ENCODE data around the gene TENT4B. TPM values are rescaled to one million over a fixed set of nuclear protein-coding genes. Genes with fewer than 3 reads are reported as not detected.

TENT4B gene
- polyA plus RNA-seq, 2 of the 4 experiments (the other 2 are of a cell fraction): 12.2 to 19.4 TPM

DNA sequence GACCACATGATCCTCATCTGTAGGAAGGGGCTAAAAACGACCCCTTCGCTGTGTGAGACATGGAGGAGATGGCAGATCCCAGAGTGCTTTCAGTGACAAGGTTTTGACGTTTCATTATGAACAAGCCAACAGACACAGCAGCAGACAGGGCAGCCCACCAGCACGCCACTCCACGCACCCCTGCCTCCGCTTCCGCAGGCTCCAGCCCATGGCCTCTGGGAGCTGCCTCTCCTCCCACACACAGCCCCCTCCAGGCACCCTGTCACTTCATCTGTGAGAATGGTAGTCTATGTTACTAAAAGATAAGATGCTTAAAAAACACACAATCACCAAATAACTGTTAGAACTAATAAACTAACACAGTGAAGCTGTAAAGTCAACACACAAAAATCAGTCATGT lies 101.0 kb downstream of the TENT4B start:
- TF ChIP-seq RFX5 (IDR thresholded peaks at IDR 0.05): no peak
- no peak for TF ChIP-seq HDAC2 (IDR thresholded peaks at IDR 0.05)
- TF ChIP-seq, protein P1, sequence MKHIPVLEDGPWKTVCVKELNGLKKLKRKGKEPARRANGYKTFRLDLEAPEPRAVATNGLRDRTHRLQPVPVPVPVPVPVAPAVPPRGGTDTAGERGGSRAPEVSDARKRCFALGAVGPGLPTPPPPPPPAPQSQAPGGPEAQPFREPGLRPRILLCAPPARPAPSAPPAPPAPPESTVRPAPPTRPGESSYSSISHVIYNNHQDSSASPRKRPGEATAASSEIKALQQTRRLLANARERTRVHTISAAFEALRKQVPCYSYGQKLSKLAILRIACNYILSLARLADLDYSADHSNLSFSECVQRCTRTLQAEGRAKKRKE (CRISPR knock-in tag; IDR thresholded peaks at IDR 0.05; ENCODE audit: low read depth): no peak
- TF ChIP-seq HEYL (CRISPR knock-in tag; IDR thresholded peaks at IDR 0.05): no peak
- Histone ChIP-seq H3K4me3 (no peak overlapping the region), H3K9me3 (no peaks in the 10 kb centered on the region), H3K27ac (no peak overlapping the region), H3K4me1 (peaks cover 29% of the 10 kb centered on the region), H3K4me2 (no peak overlapping the region)
- ChIA-PET POLR2A (interaction anchor here (0.6 to 1.2 kb wide), 2 partner anchors 8 to 48 kb away, joined by 4 to 5 read pairs; no protein-coding TSS in a partner anchor), CTCF (interaction anchor here (1.0 kb wide), 1 partner anchor 9 kb away, joined by 4 read pairs; no protein-coding TSS in a partner anchor)
- DNase-seq (ENCODE audit: low read depth in 1 of 2, low spot score in 1 of 2): no peak
- 85% methylated on average over 7 of the region's 7 CpGs for WGBS (ENCODE audit: missing lambda C conversion rate)
- no peak for FAIRE-seq
- ATAC-seq: no peak

- DNase-seq (ENCODE audit: low read depth in 1 of 2, low spot score in 1 of 2) (no peak), FAIRE-seq (no peak), ATAC-seq (no peak)
- ChIA-PET POLR2A (no interaction called here), CTCF (no interaction called here)
- H3K4me3 ChIP-seq: no peak overlapping the region
- H3K27ac ChIP-seq: no peak overlapping the region
- H3K9me3 ChIP-seq: no peaks in the 10 kb centered on the region
- no peak overlapping the region for H3K4me2 ChIP-seq
- TF ChIP-seq PBX3 (IDR thresholded peaks at IDR 0.05) (no peak), POLR2A (IDR thresholded peaks at IDR 0.05; ENCODE audit: low read length) (no peak), EHF (CRISPR knock-in tag; IDR thresholded peaks at IDR 0.05) (no peak), HES2 (IDR thresholded peaks at IDR 0.05) (no peak), POLR2AphosphoS2 (conservative IDR thresholded peaks at IDR 0.05; ENCODE audit: low read length) (no peak), RAD21 (conservative IDR thresholded peaks at IDR 0.05 in 1 of 2, IDR thresholded peaks at IDR 0.05 in 1 of 2) (no peak), PHF8 (IDR thresholded peaks at IDR 0.05; ENCODE audit: borderline replicate concordance, low read depth) (no peak), EP300 (IDR thresholded peaks at IDR 0.05) (no peak), HDAC2 (IDR thresholded peaks at IDR 0.05) (no peak), JUNB (IDR thresholded peaks at IDR 0.05) (no peak), FOXS1 (CRISPR knock-in tag; IDR thresholded peaks at IDR 0.05) (no peak), ZNF302 (CRISPR knock-in tag; IDR thresholded peaks at IDR 0.05) (no peak), CHD2 (IDR thresholded peaks at IDR 0.05; ENCODE audit: low read length, partially characterized antibody) (no peak)
- TF ChIP-seq, protein P2, sequence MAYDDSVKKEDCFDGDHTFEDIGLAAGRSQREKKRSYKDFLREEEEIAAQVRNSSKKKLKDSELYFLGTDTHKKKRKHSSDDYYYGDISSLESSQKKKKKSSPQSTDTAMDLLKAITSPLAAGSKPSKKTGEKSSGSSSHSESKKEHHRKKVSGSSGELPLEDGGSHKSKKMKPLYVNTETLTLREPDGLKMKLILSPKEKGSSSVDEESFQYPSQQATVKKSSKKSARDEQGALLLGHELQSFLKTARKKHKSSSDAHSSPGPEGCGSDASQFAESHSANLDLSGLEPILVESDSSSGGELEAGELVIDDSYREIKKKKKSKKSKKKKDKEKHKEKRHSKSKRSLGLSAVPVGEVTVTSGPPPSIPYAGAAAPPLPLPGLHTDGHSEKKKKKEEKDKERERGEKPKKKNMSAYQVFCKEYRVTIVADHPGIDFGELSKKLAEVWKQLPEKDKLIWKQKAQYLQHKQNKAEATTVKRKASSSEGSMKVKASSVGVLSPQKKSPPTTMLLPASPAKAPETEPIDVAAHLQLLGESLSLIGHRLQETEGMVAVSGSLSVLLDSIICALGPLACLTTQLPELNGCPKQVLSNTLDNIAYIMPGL (CRISPR knock-in tag; IDR thresholded peaks at IDR 0.05; ENCODE audit: borderline replicate concordance): no peak
- TF ChIP-seq, protein P3, sequence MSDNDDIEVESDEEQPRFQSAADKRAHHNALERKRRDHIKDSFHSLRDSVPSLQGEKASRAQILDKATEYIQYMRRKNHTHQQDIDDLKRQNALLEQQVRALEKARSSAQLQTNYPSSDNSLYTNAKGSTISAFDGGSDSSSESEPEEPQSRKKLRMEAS (IDR thresholded peaks at IDR 0.05): no peak
- H3K4me1 ChIP-seq: peaks cover 32% of the 10 kb centered on the region
- 100% methylated on average over 2 of the region's 2 CpGs for WGBS (ENCODE audit: missing lambda C conversion rate)
These were observed 102.4 kb downstream of the TENT4B start for GRCh38 chr16:50255538-50255937.

- TF ChIP-seq RAD21 (conservative IDR thresholded peaks at IDR 0.05 in 1 of 2, IDR thresholded peaks at IDR 0.05 in 1 of 2): no peak
- TF ChIP-seq SMC3 (IDR thresholded peaks at IDR 0.05): no peak
- TF ChIP-seq CBX2 (IDR thresholded peaks at IDR 0.05; ENCODE audit: borderline replicate concordance, low read depth): no peak
- no peak for TF ChIP-seq ELK1 (IDR thresholded peaks at IDR 0.05; ENCODE audit: low read depth, low read length)
- TF ChIP-seq CHD4 (IDR thresholded peaks at IDR 0.05; ENCODE audit: borderline replicate concordance): no peak
- TF ChIP-seq RARB (CRISPR knock-in tag; IDR thresholded peaks at IDR 0.05): no peak
- TF ChIP-seq KDM1A (IDR thresholded peaks at IDR 0.05; ENCODE audit: low read depth): no peak
- TF ChIP-seq ZNF302 (CRISPR knock-in tag; IDR thresholded peaks at IDR 0.05): no peak
- no peak for TF ChIP-seq GATA3 (IDR thresholded peaks at IDR 0.05; ENCODE audit: borderline replicate concordance)
- TF ChIP-seq HES2 (IDR thresholded peaks at IDR 0.05): no peak
- no peak for TF ChIP-seq HOXA7 (CRISPR knock-in tag; IDR thresholded peaks at IDR 0.05)
- no peak for TF ChIP-seq RFX5 (IDR thresholded peaks at IDR 0.05)
- H3K9me3 ChIP-seq: no peaks in the 10 kb centered on the region
- H3K4me1 ChIP-seq: peaks cover 28% of the 10 kb centered on the region
- FAIRE-seq: no peak
- no peak overlapping the region for H3K27ac ChIP-seq
- ChIA-PET POLR2A (no interaction called here), CTCF (no interaction called here)
- no peak for ATAC-seq
- 59% methylated on average over 1 of the region's 1 CpG for WGBS (ENCODE audit: missing lambda C conversion rate)
- DNase-seq (ENCODE audit: low read depth in 1 of 2, low spot score in 1 of 2): no peak
- no peak overlapping the region for H3K4me2 ChIP-seq
- H3K4me3 ChIP-seq: no peak overlapping the region
These were observed 103.5 kb downstream of the TENT4B start for GRCh38 chr16:50256604-50257003.

Data from A549 (cell line).